Gastrocnemius medialis (tissue), 4 donors: Measurements from ENCODE around the gene JAG2. TPM values are rescaled to one million over a fixed set of nuclear protein-coding genes. Genes with fewer than 3 reads are reported as not detected.
A peak's percentile ranks its signal among the peaks of the same experiment; 100 is the strongest.

ENCODE experiments used
- ATAC-seq, 2 donors: fragments of 150-250 bp; one replicate each; pipeline ENCODE4 v1.9.1; 2016
- DNase-seq, 2 donors: peaks; one replicate each; pipeline ENCODE4 v3.0.0-alpha.2; 2019
- H3K27ac ChIP-seq, 4 donors: fragments of 200-600 bp; sonication (generic); 1 replicate in 1 of 4; 2 replicates in 3 of 4; pipeline ENCODE4 v1.5.1; 2016 to 2018; ENCODE audit warnings: mild to moderate bottlenecking in 2 of 4, moderate library complexity in 1 of 4
- H3K27me3 ChIP-seq, 3 donors: fragments of 200-600 bp; sonication (generic) in 2 of 3; 1 replicate in 1 of 3; 2 replicates in 2 of 3; pipeline versions ENCODE4 v1.5.1 to v1.6.0; 2016 to 2019; ENCODE audit warnings: mild to moderate bottlenecking in 1 of 3, moderate library complexity in 1 of 3
- H3K36me3 ChIP-seq, 2 donors: fragments of 200-600 bp; sonication (generic) in 1 of 2; one replicate each; pipeline ENCODE4 v1.5.1; 2017 to 2018
- H3K4me1 ChIP-seq, 2 donors: fragments of 200-600 bp; sonication (generic) in 1 of 2; one replicate each; pipeline ENCODE4 v1.5.1; 2016 to 2017; ENCODE audit warnings: mild to moderate bottlenecking in 2 of 2
- H3K4me3 ChIP-seq, 4 donors: fragments of 200-600 bp; sonication (generic) in 3 of 4; 1 replicate in 1 of 4; 2 replicates in 3 of 4; pipeline ENCODE4 v1.5.1; 2016 to 2019; ENCODE audit warnings: mild to moderate bottlenecking in 2 of 4
- H3K9me3 ChIP-seq, 3 donors: fragments of 200-600 bp; sonication (generic) in 2 of 3; 1 replicate in 1 of 3; 2 replicates in 2 of 3; pipeline ENCODE4 v1.5.1; 2016 to 2019
- CTCF ChIP-seq, 5 experiments: fragments of 450-650 bp in 3 of 5; fragments of 200-600 bp in 2 of 5; sonication (generic) in 2 of 5; IDR thresholded peaks in 4 of 5; conservative IDR thresholded peaks in 1 of 5; 1 replicate in 4 of 5; 2 replicates in 1 of 5; pipeline ENCODE4 v1.5.1; 2016 to 2019; ENCODE audit warnings: antibody characterized with exemption in 5 of 5, mild to moderate bottlenecking in 3 of 5, moderate library complexity in 3 of 5
- POLR2A ChIP-seq, 2 donors: fragments of 450-650 bp; IDR thresholded peaks; one replicate each; pipeline ENCODE4 v1.6.1; 2017; ENCODE audit warnings: antibody characterized with exemption in 2 of 2, mild to moderate bottlenecking in 2 of 2, moderate library complexity in 2 of 2
- in situ Hi-C, 4 donors: fragments of 200-750 bp; cut with MboI; loops; one replicate each; pipeline versions ENCODE4 v1.15.0 to v1.8.0; 2017; ENCODE audit warnings: low sequenced_read_pairs in 4 of 4
- intact Hi-C: fragments of 100-400 bp; cut with DNase I; formaldehyde crosslinking; loops from one replicate; pipeline ENCODE4 v1.15.1; 2023; ENCODE audit warnings: low total_unique reads
- total RNA-seq, 4 donors: library from RNA; depleted of rRNA; stranded (reverse); fragments of >200 nt; gene quantifications; one replicate each; pipeline versions ENCODE4 v1.1.0 to v1.2.3, GENCODE V29; 2016

The JAG2 gene
- total RNA-seq, 4 donors from 2014 or later = 8.0 to 17.9 (median 15.7) TPM

DNA sequence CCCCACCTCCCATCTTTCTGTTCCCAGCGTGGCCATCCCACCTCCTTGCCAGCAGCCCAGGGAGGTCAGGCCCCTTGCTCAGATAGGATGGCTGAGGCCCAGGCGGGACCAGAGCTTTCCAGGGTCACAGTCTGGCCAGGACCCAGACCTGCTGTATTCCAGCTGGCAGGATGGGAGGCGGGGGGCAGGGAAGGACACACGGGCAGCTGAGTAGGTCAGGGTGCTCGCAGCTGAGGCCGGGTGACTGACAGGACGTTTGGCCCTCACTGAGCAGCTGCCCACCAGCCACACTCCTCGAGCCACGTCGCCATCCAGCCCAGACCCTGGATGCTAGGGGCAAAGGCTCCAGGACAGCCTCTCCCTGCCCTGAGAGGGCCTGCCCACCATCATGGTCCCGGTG is 8.5 kb upstream of the JAG2 start:
- H3K36me3 ChIP-seq = no peaks in the 10 kb centered on the region
- peak overlapping the region; percentile 48 to 69 (median 65) for H3K27ac ChIP-seq
- intact Hi-C loops = loop anchor here (10.0 kb wide), 1 partner anchor 68 kb away; the partner anchor contains the start of gene BTBD6
- H3K4me1 ChIP-seq = peaks cover 23 to 32% of the 10 kb centered on the region in 2 donors
- ATAC-seq (no peak), DNase-seq (no peak)
- in situ Hi-C loops = no loop called here
- H3K9me3 ChIP-seq = no peaks in the 10 kb centered on the region
- no peak overlapping the region for H3K4me3 ChIP-seq
- no peak for TF ChIP-seq POLR2A (IDR thresholded peaks at IDR 0.05)
- TF ChIP-seq CTCF (IDR thresholded peaks at IDR 0.05 in 4 of 5, conservative IDR thresholded peaks at IDR 0.05 in 1 of 5) = no peak
- no peaks in the 10 kb centered on the region for H3K27me3 ChIP-seq

DNA sequence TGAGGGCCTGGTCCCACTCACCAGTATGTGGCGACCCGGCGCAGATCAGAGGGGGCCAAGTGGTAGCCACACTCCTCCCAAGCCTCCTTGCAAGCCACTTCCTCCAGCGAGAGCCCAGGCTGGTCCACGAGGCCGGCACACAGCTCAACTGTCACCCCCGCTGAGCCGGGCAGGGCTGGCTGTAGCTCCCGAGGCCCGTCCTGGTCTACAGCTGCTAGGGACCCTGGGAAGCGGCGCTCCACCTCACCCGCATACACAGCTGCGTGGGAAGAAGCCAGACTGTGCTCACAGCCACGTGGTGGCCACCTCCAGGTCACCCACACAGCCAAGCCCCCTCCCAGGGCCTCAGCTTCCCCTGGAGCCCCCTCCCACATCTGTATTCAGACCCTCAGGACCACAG is 7.9 kb upstream of the JAG2 start:
- Histone ChIP-seq H3K36me3 (no peaks in the 10 kb centered on the region), H3K4me3 (no peak overlapping the region), H3K4me1 (peaks cover 23 to 26% of the 10 kb centered on the region in 2 donors), H3K9me3 (no peaks in the 10 kb centered on the region), H3K27ac (peak overlapping the region; percentile 48 to 69 (median 65)), H3K27me3 (no peaks in the 10 kb centered on the region)
- DNase-seq (no peak), ATAC-seq (no peak)
- in situ Hi-C loops = no loop called here
- TF ChIP-seq CTCF (IDR thresholded peaks at IDR 0.05 in 4 of 5, conservative IDR thresholded peaks at IDR 0.05 in 1 of 5) = no peak
- no peak for TF ChIP-seq POLR2A (IDR thresholded peaks at IDR 0.05)
- intact Hi-C loops = loop anchor here (10.0 kb wide), 1 partner anchor 68 kb away; the partner anchor contains the start of gene BTBD6

DNA sequence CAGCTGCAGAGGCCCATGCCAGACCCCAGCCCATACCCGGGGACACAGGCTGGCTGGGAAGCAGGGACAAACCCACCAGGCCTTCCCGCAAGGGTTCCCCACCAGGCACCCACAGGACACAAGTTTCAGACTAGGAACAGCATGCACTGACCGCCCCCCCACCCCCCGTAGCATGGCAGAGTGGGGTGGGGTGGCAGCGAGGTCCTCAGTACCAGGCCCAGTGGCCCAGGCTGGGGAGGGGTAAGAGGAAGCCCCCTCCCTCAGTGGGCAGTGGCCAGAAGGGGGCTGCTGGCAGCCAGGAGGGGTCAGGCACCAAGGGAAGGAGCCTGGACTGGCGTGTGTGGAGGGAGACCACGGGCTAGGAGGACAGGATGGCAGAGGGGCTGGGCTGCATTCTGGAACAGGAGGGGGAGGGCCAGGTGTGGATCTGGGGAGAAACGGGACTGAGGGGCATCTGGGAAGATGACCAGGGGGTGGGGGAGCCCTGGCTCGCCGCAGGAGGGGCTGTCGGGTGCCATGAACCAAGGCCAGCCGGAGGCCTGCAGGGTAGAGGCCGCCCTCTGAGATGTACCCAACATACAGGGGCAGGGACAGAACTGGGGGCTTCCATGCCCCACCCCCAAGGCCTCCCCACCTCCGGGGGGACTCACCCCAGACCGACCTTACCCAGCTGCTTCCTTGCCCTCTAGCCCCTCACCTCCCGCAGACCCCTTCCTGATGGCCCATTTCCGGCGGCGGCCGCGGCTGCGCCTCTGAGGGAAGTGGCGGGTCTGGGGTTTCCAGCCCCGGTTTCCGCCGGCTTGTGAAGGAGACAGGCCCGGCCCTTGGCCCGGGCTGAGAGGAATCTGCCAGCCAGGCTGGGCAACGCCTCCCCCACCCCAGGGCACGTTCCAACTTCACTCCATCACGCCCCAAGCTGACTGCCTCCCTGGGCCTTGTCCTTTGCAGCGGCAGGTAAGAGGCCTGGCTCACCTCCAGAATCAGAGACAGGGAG is 5.6 kb upstream of the JAG2 start:
- Histone ChIP-seq H3K4me1 (peaks cover 38 to 41% of the 10 kb centered on the region in 2 donors), H3K4me3 (no peak overlapping the region), H3K27me3 (no peaks in the 10 kb centered on the region), H3K27ac (no peak overlapping the region), H3K36me3 (no peaks in the 10 kb centered on the region), H3K9me3 (no peaks in the 10 kb centered on the region)
- DNase-seq (no peak), ATAC-seq (no peak)
- intact Hi-C loops = loop anchor here (10.0 kb wide), 1 partner anchor 71 kb away; the partner anchor contains the start of gene BTBD6
- in situ Hi-C loops = no loop called here
- TF ChIP-seq CTCF (IDR thresholded peaks at IDR 0.05 in 4 of 5, conservative IDR thresholded peaks at IDR 0.05 in 1 of 5) (no peak), POLR2A (IDR thresholded peaks at IDR 0.05) (no peak)

- no peak overlapping the region for H3K4me3 ChIP-seq
- H3K27ac ChIP-seq = no peak overlapping the region
- in situ Hi-C loops = no loop called here
- no peak for DNase-seq
- H3K36me3 ChIP-seq = no peaks in the 10 kb centered on the region
- intact Hi-C loops = loop anchor here (10.0 kb wide), 1 partner anchor 72 kb away; the partner anchor contains the start of gene BTBD6
- no peak for ATAC-seq
- H3K9me3 ChIP-seq = no peaks in the 10 kb centered on the region
- peaks cover 38 to 45% of the 10 kb centered on the region in 2 donors for H3K4me1 ChIP-seq
- no peaks in the 10 kb centered on the region for H3K27me3 ChIP-seq
- TF ChIP-seq POLR2A (IDR thresholded peaks at IDR 0.05) (no peak), CTCF (IDR thresholded peaks at IDR 0.05 in 4 of 5, conservative IDR thresholded peaks at IDR 0.05 in 1 of 5) (no peak)
Observed at GRCh38 chr14:105173145-105173544, 4.6 kb upstream of the JAG2 start.
